ENCODE results near the gene ZBTB45. TPM values are rescaled to one million over a fixed set of nuclear protein-coding genes. Genes with fewer than 3 reads are reported as not detected.
A peak's percentile ranks its signal among the peaks of the same experiment; 100 is the strongest.

The ZBTB45 gene
- total and polyA plus RNA-seq, 9 of the 15 experiments (the other 6 are each of a cell fraction or from before 2014, with no cell fraction given): 0.08 to 16.1 (median 1.8) TPM

DNA sequence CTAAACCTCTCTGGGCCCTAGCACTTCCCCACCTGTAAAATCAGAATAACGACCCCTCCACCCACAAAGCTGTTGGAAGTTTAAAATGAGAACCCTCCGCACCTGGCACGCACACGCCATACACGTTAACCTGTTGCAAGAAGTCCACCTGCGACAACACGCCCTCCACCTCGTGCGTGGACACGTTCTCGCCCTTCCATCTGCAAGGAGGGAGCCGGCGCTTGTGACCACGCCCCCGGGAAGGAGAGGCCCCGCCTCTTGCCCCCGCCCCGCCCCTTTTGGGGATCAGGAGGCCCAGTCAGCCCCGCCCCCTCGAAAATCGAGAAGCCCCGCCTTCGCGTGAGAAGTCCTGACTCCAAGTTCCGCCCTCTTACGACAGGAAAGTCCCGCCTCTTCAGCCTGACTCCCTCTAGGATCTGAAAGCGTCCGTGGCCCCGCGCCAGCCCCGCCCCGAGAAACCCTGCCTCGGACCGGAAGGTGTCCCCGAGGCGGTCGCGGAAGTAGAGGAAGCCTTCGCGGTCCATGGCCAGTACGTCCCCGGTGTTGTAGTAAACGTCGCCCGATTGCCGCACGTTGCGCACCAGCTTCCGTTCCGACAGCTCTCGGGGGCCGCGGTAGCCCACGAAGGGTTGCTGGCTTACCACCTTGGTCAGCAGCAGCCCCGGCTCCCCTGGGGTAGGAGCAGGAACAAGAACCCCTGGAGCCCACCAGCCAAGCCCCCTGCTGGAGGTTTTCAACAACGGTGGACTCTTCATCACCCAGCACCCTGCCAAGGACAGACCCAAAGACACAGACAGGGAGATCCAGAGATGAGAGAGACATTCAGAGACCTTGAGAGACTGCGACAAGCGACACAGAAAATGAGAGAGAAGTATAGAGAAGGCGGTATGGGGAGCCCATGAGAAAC, 20.3 kb downstream of the ZBTB45 start (continued):
- TF ChIP-seq, protein P1, sequence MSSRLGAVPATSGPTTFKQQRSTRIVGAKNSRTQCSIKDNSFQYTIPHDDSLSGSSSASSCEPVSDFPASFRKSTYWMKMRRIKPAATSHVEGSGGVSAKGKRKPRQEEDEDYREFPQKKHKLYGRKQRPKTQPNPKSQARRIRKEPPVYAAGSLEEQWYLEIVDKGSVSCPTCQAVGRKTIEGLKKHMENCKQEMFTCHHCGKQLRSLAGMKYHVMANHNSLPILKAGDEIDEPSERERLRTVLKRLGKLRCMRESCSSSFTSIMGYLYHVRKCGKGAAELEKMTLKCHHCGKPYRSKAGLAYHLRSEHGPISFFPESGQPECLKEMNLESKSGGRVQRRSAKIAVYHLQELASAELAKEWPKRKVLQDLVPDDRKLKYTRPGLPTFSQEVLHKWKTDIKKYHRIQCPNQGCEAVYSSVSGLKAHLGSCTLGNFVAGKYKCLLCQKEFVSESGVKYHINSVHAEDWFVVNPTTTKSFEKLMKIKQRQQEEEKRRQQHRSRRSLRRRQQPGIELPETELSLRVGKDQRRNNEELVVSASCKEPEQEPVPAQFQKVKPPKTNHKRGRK (tag; IDR thresholded peaks at IDR 0.05): no peak
- TF ChIP-seq, protein P2, sequence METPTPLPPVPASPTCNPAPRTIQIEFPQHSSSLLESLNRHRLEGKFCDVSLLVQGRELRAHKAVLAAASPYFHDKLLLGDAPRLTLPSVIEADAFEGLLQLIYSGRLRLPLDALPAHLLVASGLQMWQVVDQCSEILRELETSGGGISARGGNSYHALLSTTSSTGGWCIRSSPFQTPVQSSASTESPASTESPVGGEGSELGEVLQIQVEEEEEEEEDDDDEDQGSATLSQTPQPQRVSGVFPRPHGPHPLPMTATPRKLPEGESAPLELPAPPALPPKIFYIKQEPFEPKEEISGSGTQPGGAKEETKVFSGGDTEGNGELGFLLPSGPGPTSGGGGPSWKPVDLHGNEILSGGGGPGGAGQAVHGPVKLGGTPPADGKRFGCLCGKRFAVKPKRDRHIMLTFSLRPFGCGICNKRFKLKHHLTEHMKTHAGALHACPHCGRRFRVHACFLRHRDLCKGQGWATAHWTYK (CRISPR knock-in tag; IDR thresholded peaks at IDR 0.05): peak; percentile 68; the same call in 1 of the 2 replicates
- TF ChIP-seq CHCHD3 (CRISPR knock-in tag; IDR thresholded peaks at IDR 0.05) (no peak), CEBPB (tag; IDR thresholded peaks at IDR 0.05) (no peak), ZBTB7A (IDR thresholded peaks at IDR 0.05; ENCODE audit: borderline replicate concordance, control insufficient read depth, low read depth, low read length) (peak; percentile 76; the same call in 1 of the 2 replicates)
- TF ChIP-seq, protein P3, sequence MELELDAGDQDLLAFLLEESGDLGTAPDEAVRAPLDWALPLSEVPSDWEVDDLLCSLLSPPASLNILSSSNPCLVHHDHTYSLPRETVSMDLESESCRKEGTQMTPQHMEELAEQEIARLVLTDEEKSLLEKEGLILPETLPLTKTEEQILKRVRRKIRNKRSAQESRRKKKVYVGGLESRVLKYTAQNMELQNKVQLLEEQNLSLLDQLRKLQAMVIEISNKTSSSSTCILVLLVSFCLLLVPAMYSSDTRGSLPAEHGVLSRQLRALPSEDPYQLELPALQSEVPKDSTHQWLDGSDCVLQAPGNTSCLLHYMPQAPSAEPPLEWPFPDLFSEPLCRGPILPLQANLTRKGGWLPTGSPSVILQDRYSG (tag; conservative IDR thresholded peaks at IDR 0.05; ENCODE audit: low read depth): no peak
- TF ChIP-seq, protein P4, sequence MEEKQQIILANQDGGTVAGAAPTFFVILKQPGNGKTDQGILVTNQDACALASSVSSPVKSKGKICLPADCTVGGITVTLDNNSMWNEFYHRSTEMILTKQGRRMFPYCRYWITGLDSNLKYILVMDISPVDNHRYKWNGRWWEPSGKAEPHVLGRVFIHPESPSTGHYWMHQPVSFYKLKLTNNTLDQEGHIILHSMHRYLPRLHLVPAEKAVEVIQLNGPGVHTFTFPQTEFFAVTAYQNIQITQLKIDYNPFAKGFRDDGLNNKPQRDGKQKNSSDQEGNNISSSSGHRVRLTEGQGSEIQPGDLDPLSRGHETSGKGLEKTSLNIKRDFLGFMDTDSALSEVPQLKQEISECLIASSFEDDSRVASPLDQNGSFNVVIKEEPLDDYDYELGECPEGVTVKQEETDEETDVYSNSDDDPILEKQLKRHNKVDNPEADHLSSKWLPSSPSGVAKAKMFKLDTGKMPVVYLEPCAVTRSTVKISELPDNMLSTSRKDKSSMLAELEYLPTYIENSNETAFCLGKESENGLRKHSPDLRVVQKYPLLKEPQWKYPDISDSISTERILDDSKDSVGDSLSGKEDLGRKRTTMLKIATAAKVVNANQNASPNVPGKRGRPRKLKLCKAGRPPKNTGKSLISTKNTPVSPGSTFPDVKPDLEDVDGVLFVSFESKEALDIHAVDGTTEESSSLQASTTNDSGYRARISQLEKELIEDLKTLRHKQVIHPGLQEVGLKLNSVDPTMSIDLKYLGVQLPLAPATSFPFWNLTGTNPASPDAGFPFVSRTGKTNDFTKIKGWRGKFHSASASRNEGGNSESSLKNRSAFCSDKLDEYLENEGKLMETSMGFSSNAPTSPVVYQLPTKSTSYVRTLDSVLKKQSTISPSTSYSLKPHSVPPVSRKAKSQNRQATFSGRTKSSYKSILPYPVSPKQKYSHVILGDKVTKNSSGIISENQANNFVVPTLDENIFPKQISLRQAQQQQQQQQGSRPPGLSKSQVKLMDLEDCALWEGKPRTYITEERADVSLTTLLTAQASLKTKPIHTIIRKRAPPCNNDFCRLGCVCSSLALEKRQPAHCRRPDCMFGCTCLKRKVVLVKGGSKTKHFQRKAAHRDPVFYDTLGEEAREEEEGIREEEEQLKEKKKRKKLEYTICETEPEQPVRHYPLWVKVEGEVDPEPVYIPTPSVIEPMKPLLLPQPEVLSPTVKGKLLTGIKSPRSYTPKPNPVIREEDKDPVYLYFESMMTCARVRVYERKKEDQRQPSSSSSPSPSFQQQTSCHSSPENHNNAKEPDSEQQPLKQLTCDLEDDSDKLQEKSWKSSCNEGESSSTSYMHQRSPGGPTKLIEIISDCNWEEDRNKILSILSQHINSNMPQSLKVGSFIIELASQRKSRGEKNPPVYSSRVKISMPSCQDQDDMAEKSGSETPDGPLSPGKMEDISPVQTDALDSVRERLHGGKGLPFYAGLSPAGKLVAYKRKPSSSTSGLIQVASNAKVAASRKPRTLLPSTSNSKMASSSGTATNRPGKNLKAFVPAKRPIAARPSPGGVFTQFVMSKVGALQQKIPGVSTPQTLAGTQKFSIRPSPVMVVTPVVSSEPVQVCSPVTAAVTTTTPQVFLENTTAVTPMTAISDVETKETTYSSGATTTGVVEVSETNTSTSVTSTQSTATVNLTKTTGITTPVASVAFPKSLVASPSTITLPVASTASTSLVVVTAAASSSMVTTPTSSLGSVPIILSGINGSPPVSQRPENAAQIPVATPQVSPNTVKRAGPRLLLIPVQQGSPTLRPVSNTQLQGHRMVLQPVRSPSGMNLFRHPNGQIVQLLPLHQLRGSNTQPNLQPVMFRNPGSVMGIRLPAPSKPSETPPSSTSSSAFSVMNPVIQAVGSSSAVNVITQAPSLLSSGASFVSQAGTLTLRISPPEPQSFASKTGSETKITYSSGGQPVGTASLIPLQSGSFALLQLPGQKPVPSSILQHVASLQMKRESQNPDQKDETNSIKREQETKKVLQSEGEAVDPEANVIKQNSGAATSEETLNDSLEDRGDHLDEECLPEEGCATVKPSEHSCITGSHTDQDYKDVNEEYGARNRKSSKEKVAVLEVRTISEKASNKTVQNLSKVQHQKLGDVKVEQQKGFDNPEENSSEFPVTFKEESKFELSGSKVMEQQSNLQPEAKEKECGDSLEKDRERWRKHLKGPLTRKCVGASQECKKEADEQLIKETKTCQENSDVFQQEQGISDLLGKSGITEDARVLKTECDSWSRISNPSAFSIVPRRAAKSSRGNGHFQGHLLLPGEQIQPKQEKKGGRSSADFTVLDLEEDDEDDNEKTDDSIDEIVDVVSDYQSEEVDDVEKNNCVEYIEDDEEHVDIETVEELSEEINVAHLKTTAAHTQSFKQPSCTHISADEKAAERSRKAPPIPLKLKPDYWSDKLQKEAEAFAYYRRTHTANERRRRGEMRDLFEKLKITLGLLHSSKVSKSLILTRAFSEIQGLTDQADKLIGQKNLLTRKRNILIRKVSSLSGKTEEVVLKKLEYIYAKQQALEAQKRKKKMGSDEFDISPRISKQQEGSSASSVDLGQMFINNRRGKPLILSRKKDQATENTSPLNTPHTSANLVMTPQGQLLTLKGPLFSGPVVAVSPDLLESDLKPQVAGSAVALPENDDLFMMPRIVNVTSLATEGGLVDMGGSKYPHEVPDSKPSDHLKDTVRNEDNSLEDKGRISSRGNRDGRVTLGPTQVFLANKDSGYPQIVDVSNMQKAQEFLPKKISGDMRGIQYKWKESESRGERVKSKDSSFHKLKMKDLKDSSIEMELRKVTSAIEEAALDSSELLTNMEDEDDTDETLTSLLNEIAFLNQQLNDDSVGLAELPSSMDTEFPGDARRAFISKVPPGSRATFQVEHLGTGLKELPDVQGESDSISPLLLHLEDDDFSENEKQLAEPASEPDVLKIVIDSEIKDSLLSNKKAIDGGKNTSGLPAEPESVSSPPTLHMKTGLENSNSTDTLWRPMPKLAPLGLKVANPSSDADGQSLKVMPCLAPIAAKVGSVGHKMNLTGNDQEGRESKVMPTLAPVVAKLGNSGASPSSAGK (IDR thresholded peaks at IDR 0.05): peak; percentile 86
- TF ChIP-seq, protein P5, sequence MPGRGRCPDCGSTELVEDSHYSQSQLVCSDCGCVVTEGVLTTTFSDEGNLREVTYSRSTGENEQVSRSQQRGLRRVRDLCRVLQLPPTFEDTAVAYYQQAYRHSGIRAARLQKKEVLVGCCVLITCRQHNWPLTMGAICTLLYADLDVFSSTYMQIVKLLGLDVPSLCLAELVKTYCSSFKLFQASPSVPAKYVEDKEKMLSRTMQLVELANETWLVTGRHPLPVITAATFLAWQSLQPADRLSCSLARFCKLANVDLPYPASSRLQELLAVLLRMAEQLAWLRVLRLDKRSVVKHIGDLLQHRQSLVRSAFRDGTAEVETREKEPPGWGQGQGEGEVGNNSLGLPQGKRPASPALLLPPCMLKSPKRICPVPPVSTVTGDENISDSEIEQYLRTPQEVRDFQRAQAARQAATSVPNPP (IDR thresholded peaks at IDR 0.05; ENCODE audit: borderline replicate concordance, insufficient read depth, insufficient read length): no peak

All from K562 (cell line).